K562 (cell line): ENCODE results near the gene CHN1. TPM values are rescaled to one million over a fixed set of nuclear protein-coding genes. Genes with fewer than 3 reads are reported as not detected.

ENCODE experiments used
- ATAC-seq: fragments of 200-7000 bp; cut with Tn5 transposase; 3 replicates; pipeline ENCODE4 v1.9.1; 2020; ENCODE audit warnings: moderate library complexity
- BruUV-seq: library from RNA; stranded (reverse); fragments of 400-500 nt; replicated peaks from 2 replicates; lab custom pipeline; 2021; lab: Mats Ljungman, UMichigan
- CTCF ChIA-PET: fragments of 300-600 bp; formaldehyde crosslinking; extraction: SDS; loops from one replicate; lab custom pipeline; 2021; ENCODE audit warnings: low intra/inter-chr PET ratio; lab: Yijun Ruan, JAX
- POLR2A ChIA-PET: fragments of 300-600, 350-650 bp; sonication (Branson Sonifier 250); formaldehyde crosslinking; extraction: SDS; loops from one replicate; lab custom pipeline; 2021; ENCODE audit warnings: antibody characterized with exemption, inconsistent platforms; lab: Yijun Ruan, JAX
- DNase-seq, 4 experiments: peaks; one replicate each; pipeline versions ENCODE4 v3.0.0 to v3.0.0-alpha.2; 2011 to 2018; ENCODE audit warnings: low spot score in 3 of 4, mixed read lengths in 3 of 4; ENCODE audit errors: extremely low read depth in 1 of 4
- FAIRE-seq: peaks from 2 replicates; lab custom pipeline; 2011; peaks lifted over from hg19 to GRCh38; lab: Jason Lieb, UNC
- H2AFZ ChIP-seq: 2 replicates; pipeline ENCODE4 v1.6.0; 2011; ENCODE audit warnings: low read depth, low read length, control low read depth, inconsistent platforms
- H3K27ac ChIP-seq: fragments of 200-600 bp; 3 replicates; pipeline ENCODE4 v1.8.0; 2011; ENCODE audit warnings: low read depth, mild to moderate bottlenecking, control low read depth, inconsistent platforms, low read length, moderate library complexity, mixed read lengths; ENCODE audit errors: extremely low read depth
- H3K27me3 ChIP-seq, 2 experiments: fragments of 300-600 bp in 1 of 2; 2 replicates in 1 of 2; 3 replicates in 1 of 2; pipeline versions ENCODE4 v1.6.0 to v1.8.0; 2011; ENCODE audit warnings: inconsistent platforms in 2 of 2, low read length in 2 of 2, mild to moderate bottlenecking in 1 of 2, mixed read lengths in 1 of 2, moderate library complexity in 1 of 2; ENCODE audit not compliant: control insufficient read depth in 2 of 2, insufficient read depth in 2 of 2
- H3K36me3 ChIP-seq: fragments of 300-600 bp; 3 replicates; pipeline ENCODE4 v1.8.0; 2011; ENCODE audit warnings: mild to moderate bottlenecking, low read length, inconsistent platforms; ENCODE audit not compliant: control insufficient read depth, insufficient read depth
- H3K4me1 ChIP-seq, 2 experiments: fragments of 200-600 bp in 1 of 2; replicated peaks in 1 of 2; 2 replicates in 1 of 2; 3 replicates in 1 of 2; pipeline versions ENCODE4 v1.5.1 to v1.8.0; 2011; ENCODE audit warnings: inconsistent platforms in 2 of 2, low read length in 2 of 2, mild to moderate bottlenecking in 1 of 2, mixed read lengths in 1 of 2, moderate library complexity in 1 of 2; ENCODE audit not compliant: control insufficient read depth in 2 of 2, insufficient read depth in 2 of 2
- H3K4me2 ChIP-seq: 2 replicates; pipeline ENCODE4 v1.6.1; 2011; ENCODE audit warnings: low read length, control low read depth, inconsistent platforms, mixed read lengths; ENCODE audit not compliant: insufficient read depth
- H3K4me3 ChIP-seq: fragments of 200-600 bp; sonication (generic), shearing (Covaris generic); 2 replicates; pipeline ENCODE4 v1.5.1; 2016; ENCODE audit warnings: control low read depth, inconsistent platforms
- H3K79me2 ChIP-seq: fragments of 200-600 bp; 3 replicates; pipeline ENCODE4 v1.8.0; 2011; ENCODE audit warnings: low read length, inconsistent platforms; ENCODE audit not compliant: control insufficient read depth, insufficient read depth
- H3K9ac ChIP-seq, 2 experiments: 2 replicates each; pipeline versions ENCODE4 v1.6.0 to v1.6.1; 2011; ENCODE audit warnings: low read depth in 2 of 2, low read length in 2 of 2, control low read depth in 1 of 2, inconsistent platforms in 1 of 2, mild to moderate bottlenecking in 1 of 2, mixed read lengths in 1 of 2; ENCODE audit not compliant: insufficient read depth in 1 of 2
- H3K9me1 ChIP-seq: one replicate; pipeline ENCODE4 v1.6.0; 2011; ENCODE audit warnings: inconsistent platforms, mild to moderate bottlenecking, low read length, moderate library complexity; ENCODE audit not compliant: control insufficient read depth, insufficient read depth
- H3K9me3 ChIP-seq: replicated peaks from 2 replicates; pipeline ENCODE4 v1.5.1; 2011; ENCODE audit warnings: low read depth, low read length, inconsistent platforms; ENCODE audit not compliant: control insufficient read depth, insufficient read depth
- H4K20me1 ChIP-seq: replicated peaks from 2 replicates; pipeline ENCODE4 v1.6.1; 2011; ENCODE audit warnings: low read length, inconsistent platforms, mixed read lengths; ENCODE audit not compliant: control insufficient read depth, insufficient read depth
- GABPB1 ChIP-seq: sonication (generic); formaldehyde crosslinking; IDR thresholded peaks from 2 replicates; pipeline ENCODE4 v1.8.0; 2022; ENCODE audit warnings: mild to moderate bottlenecking, missing genetic modification reagents
- NFE2L1 ChIP-seq: fragments of 450-650 bp; IDR thresholded peaks from 2 replicates; pipeline ENCODE4 v1.6.1; 2016; ENCODE audit warnings: missing genetic modification characterization, low read depth, mild to moderate bottlenecking, missing compliant biosample characterization, moderate library complexity, borderline replicate concordance
- RBM34 ChIP-seq: fragments of 200-400 bp; formaldehyde crosslinking; IDR thresholded peaks from 2 replicates; pipeline ENCODE4 v1.6.1; 2018; ENCODE audit warnings: low read length, borderline replicate concordance; ENCODE audit not compliant: insufficient read depth
- SNAPC5 ChIP-seq: fragments of 250-450 bp; sonication (Bioruptor Pico); IDR thresholded peaks from 2 replicates; pipeline ENCODE4 v1.8.0; 2021; ENCODE audit warnings: moderate library complexity, mild to moderate bottlenecking, inconsistent platforms
- XRCC5 ChIP-seq: fragments of 200-400 bp; formaldehyde crosslinking; IDR thresholded peaks from 2 replicates; pipeline ENCODE4 v1.6.1; 2017; ENCODE audit warnings: low read depth, mild to moderate bottlenecking, low read length
- ZNF212 ChIP-seq: fragments of 450-650 bp; formaldehyde crosslinking; IDR thresholded peaks from 2 replicates; pipeline ENCODE4 v1.4.0; 2020; ENCODE audit warnings: mild to moderate bottlenecking
- ZNF280B ChIP-seq: fragments of 250-450 bp; sonication (Bioruptor Pico); IDR thresholded peaks from 2 replicates; pipeline ENCODE4 v1.5.1; 2021; ENCODE audit warnings: mild to moderate bottlenecking
- WGBS: fragments of 100-300 bp; shearing (Covaris generic); methylation state at CpG from one replicate; pipeline ENCODE4 v1.1.6; 2016; ENCODE audit warnings: low coverage, mixed read lengths; ENCODE audit not compliant: insufficient coverage; ENCODE audit errors: missing lambda C conversion rate; 5-methylcytosine and 5-hydroxymethylcytosine counted together
- in situ Hi-C: fragments of 300-500 bp; cut with MboI; formaldehyde crosslinking; loops from 4 replicates; pipeline ENCODE4 v1.15.0; 2018; ENCODE audit warnings: inconsistent platforms, mixed read lengths
- intact Hi-C: fragments of 100-400 bp; cut with micrococcal nuclease; formaldehyde crosslinking; loops from 2 replicates; pipeline ENCODE4 v1.14.2; 2022
- polyA plus RNA-seq, 8 experiments: library from polyadenylated mRNA; depleted of rRNA in 4 of 8; stranded (reverse) in 5 of 8; unstranded in 3 of 8; fragments of >200 nt; fragmentation: Nextera tagmentation in 2 of 8; fragmentation: Illumina TruSeq in 1 of 8; extraction: Ambion mirVana in 2 of 8; extraction: Trizol in 1 of 8; gene quantifications; 2 replicates each; pipeline versions ENCODE4 v1.2.1 to v1.2.3, GENCODE V29; 2011 to 2014; ENCODE audit warnings: inconsistent platforms in 1 of 8, missing spikeins in 1 of 8
- total RNA-seq, 7 experiments: library from RNA; depleted of rRNA in 6 of 7; stranded (reverse); fragments of >200 nt in 6 of 7; fragmentation: Illumina TruSeq in 2 of 7; extraction: Trizol in 2 of 7; gene quantifications; 2 replicates each; pipeline versions ENCODE4 v1.2.1 to v1.2.3, GENCODE V29; 2011 to 2021; ENCODE audit warnings: low replicate concordance in 1 of 7

The CHN1 gene
- total and polyA plus RNA-seq, 9 of the 15 experiments (the other 6 are each of a cell fraction or from before 2014, with no cell fraction given), result 0.17 to 2.0 (median 0.87) TPM

- intact Hi-C loops, result no loop called here
- FAIRE-seq, result no peak
- ATAC-seq, result no peak
- no peaks in the 10 kb centered on the region for H3K79me2 ChIP-seq
- no peaks in the 10 kb centered on the region for H3K9me1 ChIP-seq
- WGBS, result 0% methylated on average over 3 of the region's 3 CpGs
- no peaks in the 10 kb centered on the region for H3K9me3 ChIP-seq
- no peak for DNase-seq
- BruUV-seq, result no TSS peak
- ChIA-PET POLR2A (interaction anchor here (0.9 kb wide), 1 partner anchor 94 kb away, joined by 3 read pairs; no protein-coding TSS in a partner anchor), CTCF (no interaction called here)
- H3K9ac ChIP-seq, result no peak overlapping the region
- H4K20me1 ChIP-seq, result no peaks in the 10 kb centered on the region; the same call in 1 of the 2 replicates
- TF ChIP-seq RBM34 (no peak), NFE2L1 (tag) (no peak)
- no peak overlapping the region for H3K27ac ChIP-seq
- H3K36me3 ChIP-seq, result no peaks in the 10 kb centered on the region
- no peak overlapping the region for H3K4me2 ChIP-seq
- peaks cover 4 to 12% of the 10 kb centered on the region in 2 experiments; a peak in 3 of 5 replicates for H3K4me1 ChIP-seq
- in situ Hi-C loops, result no loop called here
- H3K27me3 ChIP-seq, result peaks cover 23 to 25% of the 10 kb centered on the region in 2 experiments
- H2AFZ ChIP-seq, result no peak overlapping the region
- H3K4me3 ChIP-seq, result no peak overlapping the region
Observed at GRCh38 chr2:175008801-175009495, 3.8 kb upstream of the CHN1 start.

GRCh38 chr2:175008009-175008408 lies 2.8 kb upstream of the CHN1 start:
- Histone ChIP-seq H3K36me3 (no peaks in the 10 kb centered on the region), H3K4me3 (no peak overlapping the region), H3K9ac (no peak overlapping the region), H3K9me3 (no peaks in the 10 kb centered on the region), H3K9me1 (no peaks in the 10 kb centered on the region), H3K4me2 (no peak overlapping the region), H3K27me3 (peaks cover 28 to 30% of the 10 kb centered on the region in 2 experiments), H4K20me1 (no peaks in the 10 kb centered on the region; the same call in 1 of the 2 replicates), H3K79me2 (no peaks in the 10 kb centered on the region), H2AFZ (no peak overlapping the region), H3K4me1 (peaks cover 4 to 12% of the 10 kb centered on the region in 2 experiments; a peak in 3 of 5 replicates), H3K27ac (no peak overlapping the region)
- no peak for ATAC-seq
- CTCF ChIA-PET, result no interaction called here
- BruUV-seq, result no TSS peak
- intact Hi-C loops (no loop called here), in situ Hi-C loops (no loop called here)
- TF ChIP-seq XRCC5 (no peak), ZNF212 (CRISPR knock-in tag) (no peak), GABPB1 (CRISPR knock-in tag) (no peak), ZNF280B (no peak), SNAPC5 (CRISPR knock-in tag) (no peak)
- no peak for FAIRE-seq
- no peak for DNase-seq
- POLR2A ChIA-PET, result no interaction called here
- WGBS, result 0% methylated on average over 4 of the region's 4 CpGs
